ENCODE results near the gene GTF2IRD2.
"Not testable (repeated sequence)": the region's sequence is repeated elsewhere in the genome, so short reads cannot be mapped to it uniquely, and the experiment has no call there.

- TF ChIP-seq CTCF (IDR thresholded peaks at IDR 0.05 in 8 of 11, conservative IDR thresholded peaks at IDR 0.05 in 3 of 11); POLR2A (IDR thresholded peaks at IDR 0.05): not testable (repeated sequence)
Observed at GRCh38 chr7:74766991-74767390, 84.4 kb downstream of the GTF2IRD2 start.

Measured in spleen (tissue), 7 donors.